Suprapubic skin (tissue), 4 donors: Measurements from ENCODE around the gene PROZ. TPM values are rescaled to one million over a fixed set of nuclear protein-coding genes. Genes with fewer than 3 reads are reported as not detected.

Experiments used
- DNase-seq, 2 donors: peaks; one replicate each; pipeline ENCODE4 v3.0.0-alpha.2; 2019; ENCODE audit warnings: low spot score in 2 of 2
- H3K27ac ChIP-seq: fragments of 200-600 bp; sonication (generic); one replicate; pipeline ENCODE4 v1.5.1; 2019
- H3K27me3 ChIP-seq: fragments of 200-600 bp; sonication (generic); one replicate; pipeline ENCODE4 v1.5.1; 2019
- H3K36me3 ChIP-seq: fragments of 200-600 bp; sonication (generic); one replicate; pipeline ENCODE4 v1.5.1; 2019
- H3K4me1 ChIP-seq: fragments of 200-600 bp; sonication (generic); one replicate; pipeline ENCODE4 v1.5.1; 2019
- H3K4me3 ChIP-seq: fragments of 200-600 bp; sonication (generic); one replicate; pipeline ENCODE4 v1.5.1; 2019; ENCODE audit warnings: mild to moderate bottlenecking
- H3K9me3 ChIP-seq: fragments of 200-600 bp; sonication (generic); one replicate; pipeline ENCODE4 v1.5.1; 2019
- EP300 ChIP-seq: sonication (generic); formaldehyde crosslinking; IDR thresholded peaks from one replicate; pipeline ENCODE4 v1.6.1; 2017; ENCODE audit warnings: antibody characterized with exemption
- POLR2A ChIP-seq, 2 donors: fragments of 450-650 bp; IDR thresholded peaks; one replicate each; pipeline ENCODE4 v1.6.1; 2017; ENCODE audit warnings: antibody characterized with exemption in 2 of 2, mild to moderate bottlenecking in 2 of 2, moderate library complexity in 2 of 2
- POLR2AphosphoS5 ChIP-seq, 3 donors: sonication (generic); formaldehyde crosslinking; IDR thresholded peaks; one replicate each; pipeline ENCODE4 v1.6.1; 2017; ENCODE audit warnings: antibody characterized with exemption in 3 of 3
- WGBS: methylation state at CpG from one replicate; pipeline ENCODE4 v1.1.5; 2018; 5-methylcytosine and 5-hydroxymethylcytosine counted together
- total RNA-seq, 4 donors: library from RNA; depleted of rRNA; stranded (reverse); fragments of >200 nt; gene quantifications; one replicate each; pipeline ENCODE4 v1.1.0, GENCODE V29; 2016
- TF ChIP-seq, protein P1 (sequence below), 2 donors: fragments of 200-600 bp in 1 of 2; fragments of 450-650 bp in 1 of 2; sonication (generic) in 1 of 2; IDR thresholded peaks; one replicate each; pipeline ENCODE4 v1.5.1; 2016 to 2019; ENCODE audit warnings: antibody characterized with exemption in 2 of 2, mild to moderate bottlenecking in 1 of 2, moderate library complexity in 1 of 2

The PROZ gene
- total RNA-seq, 4 donors from 2014 or later: not detected

DNA sequence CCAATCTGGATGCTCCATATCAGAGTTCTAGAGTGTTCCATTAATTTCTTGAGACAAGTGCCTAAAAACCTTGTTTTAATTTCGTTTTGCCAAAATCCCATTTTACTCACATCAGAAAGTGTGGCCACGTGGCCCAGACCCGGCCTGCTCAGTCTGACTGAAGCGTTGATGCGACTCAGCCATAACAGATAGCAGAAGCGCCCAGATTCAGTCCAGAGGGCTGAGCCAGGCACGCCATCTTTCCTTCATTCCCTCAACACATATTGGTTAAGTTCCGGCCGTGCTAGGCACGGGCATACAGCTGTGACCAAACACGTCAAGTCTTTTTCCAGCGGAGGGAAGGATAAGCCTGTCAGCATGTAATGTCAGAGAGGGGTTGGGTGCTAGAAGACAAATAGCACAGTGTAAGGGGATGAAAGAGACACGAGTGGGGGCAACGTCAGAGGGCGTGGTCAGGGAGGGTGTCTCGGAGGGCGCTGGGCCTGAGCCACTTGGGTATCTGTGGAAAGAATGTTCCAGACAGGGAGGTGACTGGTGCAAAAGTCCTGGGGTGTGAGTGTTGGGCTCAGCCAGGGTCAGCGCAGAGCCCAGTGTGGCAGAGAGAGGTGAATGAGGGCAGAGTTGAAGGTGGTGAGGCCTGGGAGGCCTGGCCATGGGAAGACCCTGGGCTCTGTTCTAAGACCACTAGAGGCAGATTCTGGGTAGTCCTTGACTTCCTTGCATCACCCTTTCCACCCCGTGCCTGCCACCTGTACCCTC lies 32.8 kb upstream of the PROZ start:
- Histone ChIP-seq H3K4me3 (no peak overlapping the region), H3K36me3 (no peaks in the 10 kb centered on the region), H3K27me3 (peaks cover 12% of the 10 kb centered on the region), H3K4me1 (peaks cover 14% of the 10 kb centered on the region), H3K9me3 (no peaks in the 10 kb centered on the region), H3K27ac (no peak overlapping the region)
- WGBS: 91% methylated on average over 19 of the region's 19 CpGs
- TF ChIP-seq, protein P1, sequence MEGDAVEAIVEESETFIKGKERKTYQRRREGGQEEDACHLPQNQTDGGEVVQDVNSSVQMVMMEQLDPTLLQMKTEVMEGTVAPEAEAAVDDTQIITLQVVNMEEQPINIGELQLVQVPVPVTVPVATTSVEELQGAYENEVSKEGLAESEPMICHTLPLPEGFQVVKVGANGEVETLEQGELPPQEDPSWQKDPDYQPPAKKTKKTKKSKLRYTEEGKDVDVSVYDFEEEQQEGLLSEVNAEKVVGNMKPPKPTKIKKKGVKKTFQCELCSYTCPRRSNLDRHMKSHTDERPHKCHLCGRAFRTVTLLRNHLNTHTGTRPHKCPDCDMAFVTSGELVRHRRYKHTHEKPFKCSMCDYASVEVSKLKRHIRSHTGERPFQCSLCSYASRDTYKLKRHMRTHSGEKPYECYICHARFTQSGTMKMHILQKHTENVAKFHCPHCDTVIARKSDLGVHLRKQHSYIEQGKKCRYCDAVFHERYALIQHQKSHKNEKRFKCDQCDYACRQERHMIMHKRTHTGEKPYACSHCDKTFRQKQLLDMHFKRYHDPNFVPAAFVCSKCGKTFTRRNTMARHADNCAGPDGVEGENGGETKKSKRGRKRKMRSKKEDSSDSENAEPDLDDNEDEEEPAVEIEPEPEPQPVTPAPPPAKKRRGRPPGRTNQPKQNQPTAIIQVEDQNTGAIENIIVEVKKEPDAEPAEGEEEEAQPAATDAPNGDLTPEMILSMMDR (IDR thresholded peaks at IDR 0.05): no peak
- TF ChIP-seq POLR2AphosphoS5 (IDR thresholded peaks at IDR 0.05): no peak
- peak in 1 of 2 donors; percentile 29 for DNase-seq

DNA sequence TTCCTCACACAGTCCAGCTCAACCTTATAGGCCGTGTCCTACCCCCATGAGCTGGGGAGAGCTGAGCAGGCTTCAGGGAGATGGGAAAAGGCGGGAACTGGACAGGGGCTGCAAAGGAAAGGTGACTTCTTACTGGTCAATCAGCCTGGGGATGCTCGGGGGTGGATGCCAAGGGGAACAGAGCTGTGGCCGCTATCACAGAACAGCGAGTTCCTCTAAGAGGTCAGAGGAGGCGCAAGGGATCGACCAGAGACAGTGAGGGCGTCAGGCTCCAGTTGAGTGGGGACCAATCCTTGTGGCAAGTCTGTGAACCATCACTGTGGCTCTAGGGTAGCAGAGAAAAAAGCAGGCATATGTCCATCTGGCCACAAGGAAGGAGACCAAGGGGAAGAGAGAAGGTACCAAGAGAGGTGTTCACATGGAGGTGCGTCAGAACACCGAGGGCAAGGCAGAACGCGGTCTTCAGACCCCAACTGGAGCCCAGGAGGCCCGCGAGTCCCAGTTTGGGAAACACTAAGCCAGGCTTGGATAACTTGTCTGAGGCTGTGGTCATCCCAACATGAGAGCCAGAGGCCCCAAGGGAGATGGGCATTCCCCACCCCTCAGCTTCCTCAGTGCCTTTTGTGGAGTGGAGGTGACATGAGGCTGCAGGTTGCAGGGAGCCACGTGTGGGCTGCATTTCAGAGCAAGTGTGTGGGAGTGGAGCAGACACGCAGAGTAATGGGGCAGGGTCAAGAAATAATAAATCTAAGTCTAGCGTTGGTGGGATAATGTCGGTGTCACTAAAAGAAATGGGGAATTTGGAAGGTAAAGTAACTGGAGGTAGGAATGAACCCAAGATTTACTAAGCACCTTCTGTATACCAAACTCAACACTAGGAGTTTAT lies 31.9 kb upstream of the PROZ start:
- peak in 1 of 2 donors; percentile 65 for DNase-seq
- peaks cover 14% of the 10 kb centered on the region for H3K4me1 ChIP-seq

DNA sequence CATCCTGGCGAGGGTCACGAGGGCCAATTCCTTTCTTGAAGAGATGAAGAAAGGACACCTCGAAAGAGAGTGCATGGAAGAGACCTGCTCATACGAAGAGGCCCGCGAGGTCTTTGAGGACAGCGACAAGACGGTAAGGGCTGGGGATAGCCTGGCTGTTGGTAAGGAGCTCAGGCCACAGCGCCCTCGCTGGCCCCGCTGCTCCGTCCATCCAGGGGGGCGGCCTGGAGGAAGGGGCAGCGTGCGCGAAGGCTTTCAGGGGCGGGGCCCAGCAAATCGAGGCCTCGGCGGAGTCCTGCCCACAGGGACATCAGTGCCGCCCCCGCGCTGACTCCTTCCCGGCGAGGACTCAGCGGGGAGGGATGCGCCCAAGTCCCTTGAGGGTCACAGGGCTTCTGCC lies 29.0 kb upstream of the PROZ start:
- peak in 1 of 2 donors; percentile 49 for DNase-seq
- whole genome bisulfite sequencing: 79% methylated on average over 27 of the region's 27 CpGs

More for the DNA sequence above, 31.9 kb upstream of the PROZ start:
- WGBS: 88% methylated on average over 18 of the region's 18 CpGs
- peaks cover 12% of the 10 kb centered on the region for H3K27me3 ChIP-seq
- H3K9me3 ChIP-seq: no peaks in the 10 kb centered on the region
- TF ChIP-seq POLR2AphosphoS5 (IDR thresholded peaks at IDR 0.05): no peak
- no peak for TF ChIP-seq EP300
- TF ChIP-seq, protein P1 (IDR thresholded peaks at IDR 0.05): no peak
- no peak for TF ChIP-seq POLR2A (IDR thresholded peaks at IDR 0.05)
- no peak overlapping the region for H3K27ac ChIP-seq
- H3K4me3 ChIP-seq: no peak overlapping the region
- H3K36me3 ChIP-seq: no peaks in the 10 kb centered on the region

DNA sequence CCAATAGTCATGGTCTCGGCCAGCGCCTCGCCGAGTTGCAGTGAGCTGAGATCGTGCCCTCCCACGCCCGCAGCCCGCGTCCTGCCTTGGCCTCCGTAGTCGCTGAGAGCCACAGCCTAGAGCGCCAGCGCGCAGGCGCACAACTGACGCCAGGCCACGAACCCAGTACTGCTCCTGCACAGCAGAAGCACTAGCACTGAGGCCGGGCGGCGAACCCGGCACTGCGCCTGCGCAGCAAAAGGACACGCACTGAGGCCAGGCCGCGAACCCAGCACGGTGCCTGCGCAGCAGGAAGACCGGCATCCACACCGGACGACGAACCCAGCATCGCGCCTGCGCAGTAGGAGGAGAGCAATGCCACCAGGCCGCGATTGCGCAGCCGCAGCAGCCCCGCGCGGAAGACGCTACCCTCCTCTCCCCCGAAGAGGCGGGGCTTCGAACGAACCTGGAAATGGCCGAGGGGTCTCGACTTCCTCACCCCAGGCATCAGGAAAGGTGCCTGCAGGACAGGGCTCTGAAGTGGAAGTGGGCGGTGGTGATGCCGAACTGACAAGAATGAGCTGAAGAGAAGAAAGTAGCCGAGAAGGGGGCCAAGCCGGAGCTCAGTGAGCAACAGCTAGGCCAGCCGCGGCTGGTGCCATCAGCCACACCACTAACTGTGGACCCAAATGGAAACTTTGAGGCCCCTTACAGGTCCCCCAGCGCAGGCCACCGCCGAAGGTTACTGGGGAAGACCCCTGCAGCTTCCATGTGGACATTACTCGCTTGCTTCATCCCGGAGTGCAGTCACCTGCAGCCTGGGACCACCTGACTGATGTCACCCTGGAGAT lies 28.3 kb upstream of the PROZ start:
- peak in 1 of 2 donors; percentile 78 for DNase-seq
- Histone ChIP-seq H3K36me3 (no peaks in the 10 kb centered on the region), H3K4me3 (peak overlapping the region; percentile 32), H3K27me3 (peaks cover 12% of the 10 kb centered on the region), H3K4me1 (peaks cover 6% of the 10 kb centered on the region), H3K9me3 (no peaks in the 10 kb centered on the region), H3K27ac (no peak overlapping the region)
- TF ChIP-seq POLR2A (IDR thresholded peaks at IDR 0.05) (no peak), EP300 (no peak), POLR2AphosphoS5 (IDR thresholded peaks at IDR 0.05) (no peak)
- TF ChIP-seq, protein P1 (IDR thresholded peaks at IDR 0.05): no peak
- WGBS: 55% methylated on average over 38 of the region's 60 CpGs

More for the DNA sequence above, 29.0 kb upstream of the PROZ start:
- Histone ChIP-seq H3K27me3 (peaks cover 12% of the 10 kb centered on the region), H3K36me3 (no peaks in the 10 kb centered on the region), H3K9me3 (no peaks in the 10 kb centered on the region), H3K27ac (no peak overlapping the region), H3K4me3 (peak overlapping the region; percentile 32), H3K4me1 (peaks cover 6% of the 10 kb centered on the region)
- TF ChIP-seq POLR2A (IDR thresholded peaks at IDR 0.05) (no peak), POLR2AphosphoS5 (IDR thresholded peaks at IDR 0.05) (no peak), EP300 (no peak)
- TF ChIP-seq, protein P1 (IDR thresholded peaks at IDR 0.05): no peak
